Neuronal stem cell (in vitro differentiated cells): ENCODE data around the gene ARHGAP31.
A peak's percentile ranks its signal among the peaks of the same experiment; 100 is the strongest.
"Not testable (repeated sequence)": the region's sequence is repeated elsewhere in the genome, so short reads cannot be mapped to it uniquely, and the experiment has no call there.

Experiments
- DNase-seq: peaks from one replicate; pipeline ENCODE4 v3.0.0-alpha.2; 2013; ENCODE audit warnings: low spot score
- H2AFZ ChIP-seq: one replicate; pipeline ENCODE4 v1.6.1; 2013; ENCODE audit warnings: mild to moderate bottlenecking, low read length, inconsistent platforms
- H2AK5ac ChIP-seq: 2 replicates; pipeline ENCODE4 v1.6.1; 2013; ENCODE audit warnings: low read depth, mild to moderate bottlenecking, inconsistent platforms, low read length, moderate library complexity, mixed read lengths
- H2BK120ac ChIP-seq: 2 replicates; pipeline ENCODE4 v1.6.1; 2013; ENCODE audit warnings: low read depth, mild to moderate bottlenecking, inconsistent platforms, low read length, moderate library complexity, mixed read lengths
- H2BK12ac ChIP-seq: one replicate; pipeline ENCODE4 v1.6.1; 2013; ENCODE audit warnings: low read length, inconsistent platforms
- H2BK15ac ChIP-seq: 2 replicates; pipeline ENCODE4 v1.6.1; 2013; ENCODE audit warnings: mild to moderate bottlenecking, low read length, inconsistent platforms, mixed read lengths
- H2BK5ac ChIP-seq: one replicate; pipeline ENCODE4 v1.6.1; 2013; ENCODE audit warnings: inconsistent platforms, mild to moderate bottlenecking, low read length, moderate library complexity
- H3K14ac ChIP-seq: one replicate; pipeline ENCODE4 v1.6.1; 2013; ENCODE audit warnings: low read length, inconsistent platforms
- H3K18ac ChIP-seq: 2 replicates; pipeline ENCODE4 v1.6.1; 2013; ENCODE audit warnings: low read length, inconsistent platforms
- H3K23ac ChIP-seq: 2 replicates; pipeline ENCODE4 v1.6.1; 2013; ENCODE audit warnings: low read depth, mild to moderate bottlenecking, mixed read lengths, low read length, inconsistent platforms; ENCODE audit not compliant: poor library complexity
- H3K27ac ChIP-seq: replicated peaks from 3 replicates; pipeline ENCODE4 v1.5.1; 2013; ENCODE audit warnings: low read length, inconsistent platforms
- H3K27me3 ChIP-seq, 3 experiments: 2 replicates each; pipeline ENCODE4 v1.6.1; 2013; ENCODE audit warnings: low read length in 3 of 3, mild to moderate bottlenecking in 2 of 3, inconsistent platforms in 1 of 3, low read depth in 1 of 3, mixed read lengths in 1 of 3, moderate library complexity in 1 of 3; ENCODE audit not compliant: control insufficient read depth in 3 of 3, insufficient read depth in 3 of 3
- H3K36me3 ChIP-seq, 2 donors: replicated peaks in 1 of 2; 2 replicates each; pipeline ENCODE4 v1.6.1; 2013; ENCODE audit warnings: low read length in 2 of 2; ENCODE audit not compliant: control insufficient read depth in 2 of 2, insufficient read depth in 2 of 2
- H3K4ac ChIP-seq: 2 replicates; pipeline ENCODE4 v1.6.1; 2013; ENCODE audit warnings: inconsistent platforms, mild to moderate bottlenecking, low read length, moderate library complexity
- H3K4me1 ChIP-seq, 2 donors: 1 replicate in 1 of 2; 2 replicates in 1 of 2; pipeline ENCODE4 v1.6.1; 2013; ENCODE audit warnings: low read length in 2 of 2, low read depth in 1 of 2; ENCODE audit not compliant: control insufficient read depth in 2 of 2, insufficient read depth in 1 of 2
- H3K4me2 ChIP-seq: one replicate; pipeline ENCODE4 v1.6.1; 2013; ENCODE audit warnings: mild to moderate bottlenecking, low read length, inconsistent platforms; ENCODE audit not compliant: insufficient read depth, poor library complexity, severe bottlenecking
- H3K4me3 ChIP-seq, 2 donors: 2 replicates each; pipeline ENCODE4 v1.5.1; 2013; ENCODE audit warnings: low read length in 2 of 2, mild to moderate bottlenecking in 2 of 2, inconsistent platforms in 1 of 2, moderate library complexity in 1 of 2
- H3K79me1 ChIP-seq: one replicate; pipeline ENCODE4 v1.6.1; 2013; ENCODE audit warnings: low read depth, mild to moderate bottlenecking, inconsistent platforms, low read length, moderate library complexity
- H3K9ac ChIP-seq: one replicate; pipeline ENCODE4 v1.6.1; 2013; ENCODE audit warnings: mild to moderate bottlenecking, low read depth, low read length, inconsistent platforms; ENCODE audit not compliant: poor library complexity
- H3K9me3 ChIP-seq, 2 donors: replicated peaks in 1 of 2; 2 replicates each; pipeline versions ENCODE3 to v1.6.1; 2013; ENCODE audit warnings: low read length in 2 of 2, mild to moderate bottlenecking in 2 of 2, inconsistent platforms in 1 of 2, low read depth in 1 of 2, mixed read lengths in 1 of 2, moderate library complexity in 1 of 2; ENCODE audit not compliant: control insufficient read depth in 2 of 2, insufficient read depth in 1 of 2
- H4K8ac ChIP-seq: one replicate; pipeline ENCODE4 v1.6.1; 2013; ENCODE audit warnings: low read depth, mild to moderate bottlenecking, inconsistent platforms, low read length, moderate library complexity
- H4K91ac ChIP-seq: one replicate; pipeline ENCODE4 v1.6.1; 2013; ENCODE audit warnings: low read length, low read depth, mild to moderate bottlenecking, inconsistent platforms; ENCODE audit not compliant: poor library complexity
- WGBS, 2 donors: extraction: QIAGEN DNeasy Blood & Tissue Kit; methylation state at CpG; one replicate each; pipeline ENCODE4 v1.1.7; 2013; ENCODE audit warnings: missing lambda C conversion rate in 2 of 2, mixed read lengths in 1 of 2; ENCODE audit not compliant: insufficient read length in 2 of 2, insufficient replicate concordance in 1 of 2; ENCODE audit errors: extremely low coverage in 2 of 2; 5-methylcytosine and 5-hydroxymethylcytosine counted together

The ARHGAP31 gene

DNA sequence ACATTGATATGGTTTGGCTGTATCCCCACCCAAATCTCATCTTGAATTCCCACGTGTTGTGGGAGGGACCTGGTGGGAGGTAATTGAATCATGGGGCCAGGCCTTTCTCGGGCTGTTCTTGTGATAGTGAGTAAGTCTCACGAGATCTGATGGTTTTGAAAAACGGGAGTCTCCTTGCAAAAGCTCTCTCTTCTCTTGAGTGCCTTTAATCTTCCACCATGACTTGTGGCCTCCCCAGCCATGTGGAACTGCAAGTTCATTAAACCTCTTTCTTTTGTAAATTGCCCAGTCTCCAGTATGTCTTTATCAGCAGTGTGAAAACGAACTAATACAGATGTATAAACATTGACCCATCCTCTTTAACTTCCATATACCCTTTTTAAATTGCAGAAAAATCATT lies 26.6 kb downstream of the ARHGAP31 start:
- no CpG with 5 or more reads among the region's 5 CpGs for WGBS, 2 donors
- H3K27ac ChIP-seq, H2AFZ ChIP-seq, H4K8ac ChIP-seq, H3K36me3 ChIP-seq, H3K14ac ChIP-seq, H3K4me2 ChIP-seq, H3K9ac ChIP-seq, H3K18ac ChIP-seq, H2BK120ac ChIP-seq, H2BK5ac ChIP-seq, H3K23ac ChIP-seq, H3K4me1 ChIP-seq, H4K91ac ChIP-seq, DNase-seq, H3K9me3 ChIP-seq, H2BK15ac ChIP-seq, H3K4ac ChIP-seq, H3K4me3 ChIP-seq, H3K79me1 ChIP-seq, H2BK12ac ChIP-seq, H2AK5ac ChIP-seq: not testable (repeated sequence)
- peaks cover 0 to 13% (median 0%) of the 10 kb centered on the region in 3 experiments for H3K27me3 ChIP-seq

DNA sequence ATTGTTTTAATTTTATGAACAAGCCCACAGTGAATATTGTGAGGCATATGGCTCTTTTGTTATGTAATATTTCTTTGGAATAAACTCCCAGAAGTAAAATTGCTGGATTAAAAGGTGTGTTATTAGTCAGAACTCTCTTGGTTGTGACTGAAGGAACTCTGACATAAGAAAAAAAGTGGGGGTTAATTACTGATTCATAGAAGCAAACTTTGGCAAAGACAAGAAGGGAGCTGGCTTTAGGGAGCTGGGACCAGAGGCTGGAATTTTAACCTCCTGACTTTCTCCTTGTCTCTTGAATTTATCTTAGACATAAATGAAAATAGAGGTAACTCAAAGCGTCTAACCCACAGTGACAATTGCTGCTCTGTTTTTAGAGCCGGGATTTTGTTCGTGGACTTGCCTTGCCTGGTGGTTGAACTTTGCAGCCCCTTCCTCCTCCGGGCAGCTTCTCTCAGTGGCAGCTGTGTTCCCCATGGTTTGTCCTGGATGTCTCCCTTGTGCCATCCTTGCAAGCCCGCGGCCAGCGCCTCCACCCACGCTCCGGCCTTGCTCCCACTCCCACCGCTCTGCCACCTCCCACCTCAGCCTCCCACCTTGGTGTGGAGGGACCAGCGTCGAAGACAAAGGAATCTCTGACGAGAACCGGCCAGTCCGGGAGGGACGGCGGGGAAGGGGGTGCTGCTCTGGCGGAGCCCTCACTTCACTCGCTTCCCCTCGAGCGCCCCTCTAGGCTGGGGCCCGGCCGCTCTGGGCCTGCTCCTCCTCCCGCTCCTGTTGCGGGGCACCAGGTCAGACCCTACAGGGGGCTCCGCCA lies 28.0 kb downstream of the ARHGAP31 start:
- H3K79me1 ChIP-seq = no peaks in the 10 kb centered on the region
- H3K4me1 ChIP-seq = peaks cover 3 to 6% of the 10 kb centered on the region in 2 donors
- DNase-seq = no peak
- H3K4me3 ChIP-seq = peak overlapping the region; percentile 54 to 82
- H3K27me3 ChIP-seq = peaks cover 0 to 13% (median 0%) of the 10 kb centered on the region in 3 experiments
- peak overlapping the region; percentile 97 for H3K18ac ChIP-seq
- H3K27ac ChIP-seq = no peak overlapping the region
- H3K4ac ChIP-seq = no peak overlapping the region
- no CpG with 5 or more reads among the region's 26 CpGs for WGBS, 2 donors
- peak overlapping the region; percentile 59 for H2BK12ac ChIP-seq
- H3K9me3 ChIP-seq = no peaks in the 10 kb centered on the region
- peak overlapping the region; percentile 80 for H3K4me2 ChIP-seq
- H4K91ac ChIP-seq = no peak overlapping the region
- H3K14ac ChIP-seq = no peak overlapping the region
- peak overlapping the region; percentile 81 for H2BK15ac ChIP-seq
- H2BK120ac ChIP-seq = no peak overlapping the region
- no peaks in the 10 kb centered on the region for H3K36me3 ChIP-seq
- H4K8ac ChIP-seq = no peak overlapping the region
- peak overlapping the region; percentile 75 for H3K9ac ChIP-seq
- no peak overlapping the region for H2BK5ac ChIP-seq
- peak overlapping the region; percentile 92 for H2AFZ ChIP-seq
- H2AK5ac ChIP-seq = peak overlapping the region; percentile 53
- H3K23ac ChIP-seq = peak overlapping the region; percentile 92

DNA sequence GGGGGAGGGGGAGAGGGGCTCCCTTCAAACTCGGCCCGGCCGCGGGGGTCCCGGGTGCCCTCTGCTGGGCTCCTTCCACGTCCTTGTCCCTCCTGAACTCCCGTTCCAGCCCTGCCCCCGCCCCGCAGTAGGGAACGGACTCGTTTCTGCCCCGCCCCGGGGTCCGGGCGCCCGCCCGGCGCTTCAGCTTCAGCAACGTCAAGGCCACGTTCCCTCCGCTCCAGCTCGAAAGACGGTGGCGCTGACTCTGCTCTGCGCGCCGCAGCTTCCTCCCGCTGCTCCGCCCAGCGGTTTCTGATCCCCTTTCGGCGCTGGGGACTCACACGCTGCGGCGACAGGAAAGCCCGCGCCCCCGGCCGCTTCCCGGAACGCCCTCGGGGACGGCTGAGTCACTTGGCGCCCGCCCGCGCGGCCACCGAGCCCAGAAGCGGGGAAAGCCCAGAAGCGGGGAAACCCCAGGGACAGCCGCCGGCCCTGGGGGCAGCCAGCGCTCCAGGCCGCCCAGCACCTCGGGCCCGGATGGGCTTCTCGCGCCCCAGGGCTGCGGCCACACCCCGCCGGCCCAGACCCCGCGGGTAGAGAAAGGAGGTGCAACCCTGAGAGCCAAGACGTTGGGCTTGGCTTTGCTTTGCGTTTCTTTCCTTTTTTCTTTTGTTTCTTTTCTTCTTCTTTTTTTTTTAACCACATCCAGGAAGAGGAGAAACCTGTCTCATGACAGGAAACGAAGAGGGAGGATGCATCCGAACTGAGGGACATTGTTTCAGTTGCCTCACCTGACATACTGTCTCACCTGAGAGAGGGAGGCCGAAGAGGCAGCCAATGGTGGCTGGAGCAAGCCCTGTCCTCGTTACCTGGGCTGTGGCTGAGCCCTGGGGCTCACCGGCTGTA lies 28.9 kb downstream of the ARHGAP31 start:
- H3K27ac ChIP-seq = no peak overlapping the region

DNA sequence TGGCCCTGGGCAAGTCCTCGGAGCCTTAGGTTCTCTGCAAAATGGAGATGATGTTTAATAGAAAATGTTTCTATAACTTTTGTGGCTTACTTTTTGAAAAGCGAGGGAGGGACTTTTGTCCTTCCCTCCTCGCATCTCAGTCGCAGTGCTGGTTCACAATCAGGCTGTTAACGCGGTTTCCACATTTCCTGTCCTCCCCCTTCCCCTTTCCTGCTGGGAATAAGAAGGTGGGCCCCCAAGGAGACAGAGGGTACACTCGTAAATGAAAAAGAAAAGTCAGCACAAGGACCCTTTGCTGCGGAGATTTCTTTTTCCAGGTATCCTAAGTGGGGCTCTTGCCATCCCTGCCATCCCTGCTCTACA lies 29.5 kb downstream of the ARHGAP31 start:
- no peak overlapping the region for H2BK120ac ChIP-seq
- no peak for DNase-seq
- no peak overlapping the region for H2BK5ac ChIP-seq
- no peak overlapping the region for H3K23ac ChIP-seq
- H3K18ac ChIP-seq = peak overlapping the region; percentile 22
- no peaks in the 10 kb centered on the region for H3K36me3 ChIP-seq
- peak overlapping the region; percentile 92 for H2AFZ ChIP-seq
- H3K27ac ChIP-seq = no peak overlapping the region
- H3K9ac ChIP-seq = no peak overlapping the region
- no peak overlapping the region for H2BK15ac ChIP-seq
- no peaks in the 10 kb centered on the region for H3K79me1 ChIP-seq
- no peak overlapping the region for H4K91ac ChIP-seq
- peak overlapping the region; percentile 80 for H3K4me2 ChIP-seq
- H3K4me3 ChIP-seq = peak overlapping the region in 1 of 2 donors; percentile 54
- H2BK12ac ChIP-seq = no peak overlapping the region
- no peaks in the 10 kb centered on the region for H3K9me3 ChIP-seq
- no CpG with 5 or more reads among the region's 8 CpGs for WGBS, 2 donors
- no peak overlapping the region for H3K14ac ChIP-seq
- no peak overlapping the region for H3K4ac ChIP-seq
- H3K4me1 ChIP-seq = peaks cover 3 to 6% of the 10 kb centered on the region in 2 donors
- no peak overlapping the region for H4K8ac ChIP-seq
- no peak overlapping the region for H2AK5ac ChIP-seq
- peaks cover 0 to 13% (median 0%) of the 10 kb centered on the region in 3 experiments for H3K27me3 ChIP-seq

More for the DNA sequence above, 28.9 kb downstream of the ARHGAP31 start:
- no peak overlapping the region for H4K8ac ChIP-seq
- no peak overlapping the region for H3K4ac ChIP-seq
- H4K91ac ChIP-seq = no peak overlapping the region
- peak overlapping the region; percentile 54 to 82 for H3K4me3 ChIP-seq
- H2BK120ac ChIP-seq = no peak overlapping the region
- no peaks in the 10 kb centered on the region for H3K36me3 ChIP-seq
- H3K27me3 ChIP-seq = peaks cover 0 to 13% (median 0%) of the 10 kb centered on the region in 3 experiments
- H3K14ac ChIP-seq = no peak overlapping the region
- WGBS, 2 donors = no CpG with 5 or more reads among the region's 71 CpGs
- peak overlapping the region; percentile 81 for H2BK15ac ChIP-seq
- H2AK5ac ChIP-seq = peak overlapping the region; percentile 53
- H3K23ac ChIP-seq = peak overlapping the region; percentile 92
- peak overlapping the region; percentile 75 for H3K9ac ChIP-seq
- H2BK5ac ChIP-seq = no peak overlapping the region
- peaks cover 3 to 6% of the 10 kb centered on the region in 2 donors for H3K4me1 ChIP-seq
- no peaks in the 10 kb centered on the region for H3K9me3 ChIP-seq
- no peaks in the 10 kb centered on the region for H3K79me1 ChIP-seq
- H2BK12ac ChIP-seq = no peak overlapping the region
- H2AFZ ChIP-seq = peak overlapping the region; percentile 92
- H3K18ac ChIP-seq = peak overlapping the region; percentile 97
- DNase-seq = peak; percentile 67
- peak overlapping the region; percentile 80 for H3K4me2 ChIP-seq
